GM21786 (cell line): ENCODE data around the gene DMPK.
A peak's percentile ranks its signal among the peaks of the same experiment; 100 is the strongest.
"Not testable (repeated sequence)": the region's sequence is repeated elsewhere in the genome, so short reads cannot be mapped to it uniquely, and the experiment has no call there.

ENCODE experiments used
- ATAC-seq: cut with Tn5 transposase; IDR thresholded peaks from one replicate; pipeline ENCODE4 v1.9.1; 2021; ENCODE audit not compliant: unreplicated experiment

The DMPK gene

GRCh38 chr19:45815481-45816216 is 33.4 kb upstream of the DMPK start:
- ATAC-seq: no peak

GRCh38 chr19:45814851-45815480 is 32.7 kb upstream of the DMPK start, which contains the start of gene RSPH6A:
Gene RSPH6A (minus strand): TSS chr19:45815308. CDS start chr19:45815176, 132 bp downstream.
- ATAC-seq: no peak

GRCh38 chr19:45814166-45814780 is 32.0 kb upstream of the DMPK start:
- no peak for ATAC-seq

GRCh38 chr19:45812297-45812696 is 30.0 kb upstream of the DMPK start:
- ATAC-seq: no peak

- ATAC-seq: no peak
These were observed 27.4 kb upstream of the DMPK start for GRCh38 chr19:45809643-45810159.

GRCh38 chr19:45805719-45806118 is 23.4 kb upstream of the DMPK start:
- no peak for ATAC-seq

GRCh38 chr19:45804959-45805230 is 22.6 kb upstream of the DMPK start:
- no peak for ATAC-seq

- no peak for ATAC-seq
These were observed 22.1 kb upstream of the DMPK start for GRCh38 chr19:45804140-45804958.

GRCh38 chr19:45801603-45802175 is 19.4 kb upstream of the DMPK start:
- ATAC-seq: no peak

GRCh38 chr19:45800070-45800553 is 17.8 kb upstream of the DMPK start:
- ATAC-seq: no peak

- not testable (repeated sequence) for ATAC-seq
These were observed 17.3 kb upstream of the DMPK start for GRCh38 chr19:45799541-45799940.

- ATAC-seq: no peak
These were observed 16.8 kb upstream of the DMPK start for GRCh38 chr19:45798995-45799517.

GRCh38 chr19:45794627-45795026 is 12.3 kb upstream of the DMPK start:
- ATAC-seq: no peak

GRCh38 chr19:45793876-45794275 is 11.6 kb upstream of the DMPK start:
- ATAC-seq: no peak

- ATAC-seq: no peak
These were observed 10.9 kb upstream of the DMPK start for GRCh38 chr19:45793178-45793564.

GRCh38 chr19:45792470-45793177 is 10.3 kb upstream of the DMPK start, which contains the start of gene DMWD:
Gene DMWD (minus strand): TSS chr19:45792845. CDS start chr19:45792756, 89 bp downstream.
- peak; percentile 91 for ATAC-seq

- ATAC-seq: no peak
These were observed 9.6 kb upstream of the DMPK start for GRCh38 chr19:45791744-45792469.

- ATAC-seq: no peak
These were observed 8.7 kb upstream of the DMPK start for GRCh38 chr19:45790942-45791341.
